B cell (primary cell): ENCODE data around the gene S100PBP. TPM values are rescaled to one million over a fixed set of nuclear protein-coding genes. Genes with fewer than 3 reads are reported as not detected.

ENCODE experiments used
- ATAC-seq: fragments of 200-7000 bp; cut with Tn5 transposase; one replicate; pipeline ENCODE4 v1.10.0; 2021; ENCODE audit warnings: low read depth, mild to moderate bottlenecking, moderate number of reproducible peaks, moderate library complexity
- CTCF ChIA-PET: fragments of 350-600 bp; sonication (Branson Sonifier 250); formaldehyde crosslinking; loops from one replicate; lab custom pipeline; 2021; ENCODE audit warnings: antibody characterized with exemption, inconsistent platforms; lab: Charles Lee
- POLR2A ChIA-PET: fragments of 350-600 bp; sonication (Branson Sonifier 250); formaldehyde crosslinking; loops from one replicate; lab custom pipeline; 2021; ENCODE audit warnings: antibody characterized with exemption; lab: Charles Lee
- DNase-seq: peaks from one replicate; pipeline ENCODE4 v3.0.0; 2013
- H2AFZ ChIP-seq: 2 replicates; pipeline ENCODE4 v1.6.1; 2012; ENCODE audit warnings: mild to moderate bottlenecking, low read depth, low read length; ENCODE audit not compliant: insufficient read depth, poor library complexity, severe bottlenecking
- H3K27ac ChIP-seq, 2 donors: 1 replicate in 1 of 2; 2 replicates in 1 of 2; pipeline ENCODE4 v1.5.1; 2012 to 2013; ENCODE audit warnings: low read length in 2 of 2, mild to moderate bottlenecking in 2 of 2, moderate library complexity in 1 of 2
- H3K27me3 ChIP-seq, 4 experiments: fragments of 200-600 bp in 1 of 4; sonication (generic) in 1 of 4; replicated peaks in 1 of 4; 1 replicate in 2 of 4; 2 replicates in 2 of 4; pipeline versions ENCODE4 v1.6.1 to v1.7.0; 2013 to 2016; ENCODE audit warnings: low read length in 3 of 4, mild to moderate bottlenecking in 2 of 4, mixed read lengths in 1 of 4, moderate library complexity in 1 of 4; ENCODE audit not compliant: insufficient read depth in 4 of 4, control insufficient read depth in 3 of 4; ENCODE audit errors: control extremely low read depth in 1 of 4
- H3K36me3 ChIP-seq, 2 experiments: replicated peaks in 1 of 2; 1 replicate in 1 of 2; 2 replicates in 1 of 2; pipeline versions ENCODE4 v1.6.1 to v1.7.1; 2013; ENCODE audit warnings: low read length in 1 of 2; ENCODE audit not compliant: insufficient read depth in 2 of 2, control insufficient read depth in 1 of 2; ENCODE audit errors: control extremely low read depth in 1 of 2, extremely low read depth in 1 of 2
- H3K4me1 ChIP-seq, 2 donors: fragments of 200-600 bp in 1 of 2; sonication (generic) in 1 of 2; 1 replicate in 1 of 2; 2 replicates in 1 of 2; pipeline versions ENCODE4 v1.5.1 to v1.6.1; 2013 to 2017; ENCODE audit warnings: low read length in 2 of 2; ENCODE audit not compliant: control insufficient read depth in 2 of 2, insufficient read depth in 2 of 2
- H3K4me2 ChIP-seq: replicated peaks from 2 replicates; pipeline ENCODE3; 2012; ENCODE audit warnings: mild to moderate bottlenecking, low read depth, low read length; ENCODE audit not compliant: poor library complexity, severe bottlenecking
- H3K4me3 ChIP-seq, 5 experiments: fragments of 200-600 bp in 1 of 5; sonication (generic) in 1 of 5; 1 replicate in 3 of 5; 2 replicates in 2 of 5; pipeline versions ENCODE4 v1.5.1 to v1.7.0; 2011 to 2016; ENCODE audit warnings: low read length in 4 of 5, mild to moderate bottlenecking in 4 of 5, low read depth in 2 of 5, control low read depth in 1 of 5, moderate library complexity in 1 of 5; ENCODE audit not compliant: insufficient read depth in 1 of 5; ENCODE audit errors: control extremely low read depth in 1 of 5, extremely low read depth in 1 of 5
- H3K79me2 ChIP-seq: fragments of 200-600 bp; sonication (generic); one replicate; pipeline ENCODE4 v1.6.0; 2016; ENCODE audit warnings: low read length; ENCODE audit not compliant: control insufficient read depth, insufficient read depth
- H3K9ac ChIP-seq: fragments of 200-600 bp; sonication (generic); 2 replicates; pipeline ENCODE4 v1.6.1; 2017; ENCODE audit warnings: mild to moderate bottlenecking, low read length, moderate library complexity
- H3K9me3 ChIP-seq, 3 donors: one replicate each; pipeline versions ENCODE4 v1.6.1 to v1.7.1; 2013; ENCODE audit warnings: low read length in 2 of 3; ENCODE audit not compliant: control insufficient read depth in 2 of 3, insufficient read depth in 1 of 3; ENCODE audit errors: control extremely low read depth in 1 of 3
- H4K20me1 ChIP-seq: 2 replicates; pipeline ENCODE4 v1.6.0; 2012; ENCODE audit warnings: mild to moderate bottlenecking, low read length; ENCODE audit not compliant: insufficient read depth, control insufficient read depth, poor library complexity, severe bottlenecking
- H3K27ac Mint-ChIP-seq: one replicate; pipeline ENCODE4 v1.8.0; 2021; ENCODE audit warnings: mixed read lengths
- H3K27me3 Mint-ChIP-seq: one replicate; pipeline ENCODE4 v1.8.0; 2021; ENCODE audit warnings: mixed read lengths
- H3K4me1 Mint-ChIP-seq: one replicate; pipeline ENCODE4 v1.8.0; 2021; ENCODE audit warnings: mixed read lengths
- H3K4me3 Mint-ChIP-seq: one replicate; pipeline ENCODE4 v1.8.0; 2021; ENCODE audit warnings: mixed read lengths
- H3K9me3 Mint-ChIP-seq: one replicate; pipeline ENCODE4 v1.8.0; 2022; ENCODE audit warnings: mixed read lengths; ENCODE audit not compliant: insufficient read depth
- EZH2 ChIP-seq: IDR thresholded peaks from 2 replicates; pipeline ENCODE4 v1.6.1; 2012; ENCODE audit warnings: borderline replicate concordance, low read depth, mild to moderate bottlenecking, moderate library complexity, low read length; ENCODE audit not compliant: insufficient read depth, poor library complexity, severe bottlenecking
- WGBS: methylation state at CpG from one replicate; pipeline ENCODE4 v1.1.5; 2013; ENCODE audit warnings: missing lambda C conversion rate; ENCODE audit not compliant: insufficient coverage; 5-methylcytosine and 5-hydroxymethylcytosine counted together
- intact Hi-C: fragments of 100-400 bp; cut with micrococcal nuclease; formaldehyde crosslinking; loops from one replicate; pipeline ENCODE4 v1.10.0; 2022
- polyA plus RNA-seq: library from polyadenylated mRNA; depleted of rRNA; stranded (reverse); fragments of >200 nt; gene quantifications from 2 replicates; pipeline ENCODE4 v1.2.3, GENCODE V29; 2012
- total RNA-seq, 2 donors: library from RNA; stranded (reverse); fragments of 120-200 nt in 1 of 2; gene quantifications; 1 replicate in 1 of 2; 2 replicates in 1 of 2; pipeline versions ENCODE4 v1.2.3 to v1.2.4, GENCODE V29; 2013 to 2022
- TF ChIP-seq, protein P1 (sequence below): fragments of 200-600 bp; IDR thresholded peaks from one replicate; pipeline ENCODE4 v1.8.0; 2022; ENCODE audit warnings: antibody characterized with exemption, mild to moderate bottlenecking

S100PBP gene
- total and polyA plus RNA-seq, 2 donors (not counting 1 experiment from before 2014, with no cell fraction given), result 32.5 to 94.1 TPM

DNA sequence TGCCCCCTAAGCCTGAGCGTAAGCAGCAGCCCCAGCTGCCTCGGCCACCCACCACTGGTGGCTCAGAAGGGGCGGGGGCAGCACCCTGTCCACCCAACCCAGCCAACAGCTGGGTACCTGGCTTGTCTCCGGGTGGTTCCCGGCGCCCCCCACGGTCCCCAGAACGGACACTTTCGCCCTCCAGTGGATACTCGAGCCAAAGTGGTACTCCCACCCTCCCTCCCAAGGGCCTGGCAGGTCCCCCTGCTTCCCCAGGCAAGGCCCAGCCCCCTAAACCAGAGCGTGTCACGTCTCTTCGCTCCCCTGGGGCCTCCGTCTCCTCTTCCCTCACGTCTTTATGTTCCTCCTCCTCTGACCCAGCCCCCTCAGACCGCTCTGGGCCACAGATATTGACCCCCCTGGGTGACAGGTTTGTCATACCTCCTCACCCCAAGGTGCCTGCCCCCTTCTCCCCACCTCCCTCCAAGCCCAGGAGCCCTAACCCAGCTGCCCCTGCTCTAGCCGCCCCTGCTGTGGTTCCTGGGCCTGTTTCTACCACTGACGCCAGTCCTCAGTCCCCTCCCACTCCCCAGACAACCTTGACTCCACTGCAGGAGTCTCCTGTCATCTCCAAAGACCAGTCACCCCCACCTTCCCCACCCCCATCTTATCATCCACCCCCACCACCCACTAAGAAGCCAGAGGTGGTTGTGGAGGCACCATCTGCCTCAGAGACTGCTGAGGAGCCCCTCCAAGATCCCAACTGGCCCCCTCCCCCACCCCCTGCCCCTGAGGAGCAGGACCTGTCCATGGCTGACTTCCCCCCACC lies 46.5 kb upstream of the S100PBP start:
- H4K20me1 ChIP-seq, result no peaks in the 10 kb centered on the region
- H3K4me3 ChIP-seq, result no peak overlapping the region
- H3K9me3 ChIP-seq, result no peaks in the 10 kb centered on the region
- H3K27me3 Mint-ChIP-seq, result peaks cover 4% of the 10 kb centered on the region
- no peak overlapping the region for H3K27ac Mint-ChIP-seq
- no peak overlapping the region for H3K27ac ChIP-seq
- POLR2A ChIA-PET, result interaction anchor here (0.6 to 0.7 kb wide), 2 partner anchors 17 to 537 kb away, joined by 3 to 5 read pairs; no protein-coding TSS in a partner anchor
- 75% methylated on average over 16 of the region's 18 CpGs for WGBS
- no peaks in the 10 kb centered on the region for H3K27me3 ChIP-seq
- H3K4me3 Mint-ChIP-seq, result no peak overlapping the region
- no peaks in the 10 kb centered on the region for H3K79me2 ChIP-seq
- H3K4me2 ChIP-seq, result no peak overlapping the region
- TF ChIP-seq EZH2, result no peak
- TF ChIP-seq, protein P1, sequence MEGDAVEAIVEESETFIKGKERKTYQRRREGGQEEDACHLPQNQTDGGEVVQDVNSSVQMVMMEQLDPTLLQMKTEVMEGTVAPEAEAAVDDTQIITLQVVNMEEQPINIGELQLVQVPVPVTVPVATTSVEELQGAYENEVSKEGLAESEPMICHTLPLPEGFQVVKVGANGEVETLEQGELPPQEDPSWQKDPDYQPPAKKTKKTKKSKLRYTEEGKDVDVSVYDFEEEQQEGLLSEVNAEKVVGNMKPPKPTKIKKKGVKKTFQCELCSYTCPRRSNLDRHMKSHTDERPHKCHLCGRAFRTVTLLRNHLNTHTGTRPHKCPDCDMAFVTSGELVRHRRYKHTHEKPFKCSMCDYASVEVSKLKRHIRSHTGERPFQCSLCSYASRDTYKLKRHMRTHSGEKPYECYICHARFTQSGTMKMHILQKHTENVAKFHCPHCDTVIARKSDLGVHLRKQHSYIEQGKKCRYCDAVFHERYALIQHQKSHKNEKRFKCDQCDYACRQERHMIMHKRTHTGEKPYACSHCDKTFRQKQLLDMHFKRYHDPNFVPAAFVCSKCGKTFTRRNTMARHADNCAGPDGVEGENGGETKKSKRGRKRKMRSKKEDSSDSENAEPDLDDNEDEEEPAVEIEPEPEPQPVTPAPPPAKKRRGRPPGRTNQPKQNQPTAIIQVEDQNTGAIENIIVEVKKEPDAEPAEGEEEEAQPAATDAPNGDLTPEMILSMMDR, result no peak
- ATAC-seq (no peak), DNase-seq (no peak)
- intact Hi-C loops, result no loop called here
- peaks cover 0 to 3% of the 10 kb centered on the region in 2 donors for H3K4me1 ChIP-seq
- H3K4me1 Mint-ChIP-seq, result peaks cover 3% of the 10 kb centered on the region
- peaks cover 0 to 11% of the 10 kb centered on the region in 2 experiments for H3K36me3 ChIP-seq
- CTCF ChIA-PET, result interaction anchor here (0.5 to 5.8 kb wide), 4 partner anchors 13 to 371 kb away, joined by 3 to 76 read pairs (median 66); no protein-coding TSS in a partner anchor
- no peak overlapping the region for H2AFZ ChIP-seq
- no peak overlapping the region for H3K9ac ChIP-seq
- H3K9me3 Mint-ChIP-seq, result no peaks in the 10 kb centered on the region
